Kidney (tissue), 14 donors: Measurements from ENCODE around the gene ICE2. TPM values are rescaled to one million over a fixed set of nuclear protein-coding genes. Genes with fewer than 3 reads are reported as not detected.
A peak's percentile ranks its signal among the peaks of the same experiment; 100 is the strongest.

ENCODE experiments used
- DNase-seq, 5 donors: peaks; one replicate each; pipeline ENCODE4 v3.0.0-alpha.2; 2013 to 2020
- FAIRE-seq: peaks from 2 replicates; lab custom pipeline; 2012; peaks lifted over from hg19 to GRCh38; lab: Jason Lieb, UNC
- H3K27ac ChIP-seq, 2 donors: one replicate each; pipeline ENCODE4 v1.7.0; 2013; ENCODE audit warnings: low read depth in 2 of 2, low read length in 2 of 2, inconsistent platforms in 1 of 2
- H3K27me3 ChIP-seq: one replicate; pipeline ENCODE4 v1.7.1; 2013; ENCODE audit warnings: low read length, inconsistent platforms; ENCODE audit not compliant: control insufficient read depth, insufficient read depth
- H3K36me3 ChIP-seq, 3 donors: one replicate each; pipeline versions ENCODE4 v1.7.0 to v1.7.1; 2013; ENCODE audit warnings: low read length in 3 of 3, control low read depth in 1 of 3, inconsistent platforms in 1 of 3; ENCODE audit not compliant: insufficient read depth in 3 of 3, control insufficient read depth in 2 of 3
- H3K4me1 ChIP-seq, 3 donors: one replicate each; pipeline versions ENCODE4 v1.7.0 to v1.7.1; 2013; ENCODE audit warnings: low read length in 3 of 3, inconsistent platforms in 1 of 3, low read depth in 1 of 3; ENCODE audit not compliant: control insufficient read depth in 2 of 3, insufficient read depth in 2 of 3
- H3K4me3 ChIP-seq, 3 donors: one replicate each; pipeline versions ENCODE4 v1.7.0 to v1.8.1; 2013; ENCODE audit warnings: low read length in 3 of 3, control low read depth in 1 of 3, inconsistent platforms in 1 of 3
- H3K9ac ChIP-seq, 3 donors: one replicate each; pipeline versions ENCODE4 v1.7.0 to v1.7.1; 2013; ENCODE audit warnings: low read length in 3 of 3, control low read depth in 1 of 3, inconsistent platforms in 1 of 3
- H3K9me3 ChIP-seq, 3 donors: one replicate each; pipeline versions ENCODE4 v1.7.0 to v1.7.1; 2013; ENCODE audit warnings: low read length in 3 of 3, control low read depth in 1 of 3, inconsistent platforms in 1 of 3; ENCODE audit not compliant: control insufficient read depth in 2 of 3, insufficient read depth in 1 of 3
- CTCF ChIP-seq: IDR thresholded peaks from 3 replicates; pipeline ENCODE4 v1.5.1; 2012; ENCODE audit warnings: mild to moderate bottlenecking, moderate library complexity, borderline replicate concordance; ENCODE audit not compliant: insufficient read depth; ENCODE audit errors: extremely low read depth
- intact Hi-C: fragments of 100-400 bp; cut with DNase I; formaldehyde crosslinking; loops from one replicate; pipeline ENCODE4 v1.11.1; 2022
- polyA plus RNA-seq: library from polyadenylated mRNA; stranded (reverse); fragments of 350-450 nt; fragmentation: Illumina TruSeq; extraction: RNeasy Lipid Tissue Mini Kit (QIAGEN cat#74804); gene quantifications from one replicate; pipeline ENCODE4 v1.2.3, GENCODE V29; 2014; ENCODE audit warnings: low read depth, low replicate concordance; ENCODE audit not compliant: insufficient read depth
- total RNA-seq: library from RNA; stranded (reverse); fragmentation: NEBNext Ultra II Directional; extraction: Animal tissue kit (Norgen Biotek cat#: 25700); gene quantifications from one replicate; pipeline ENCODE4 v1.2.1, GENCODE V29; 2021
- donor health status: control.
- donor health status: control.
- donor health status: control.
- donor health status: control.
- donor health status: control.
- donor health status: DM: yes; HTN: yes; CAD: no.
- donor health status: Normal renal cell carcinoma (clear cell type).

Gene ICE2
- total and polyA plus RNA-seq, 2 donors from 2014 or later = 16.4 to 61.4 TPM

GRCh38 chr15:60389261-60390077, 89.5 kb downstream of the ICE2 start:
- Histone ChIP-seq H3K27me3 (no peaks in the 10 kb centered on the region), H3K36me3 (no peaks in the 10 kb centered on the region), H3K4me1 (peaks cover 9 to 42% (median 24%) of the 10 kb centered on the region in 3 donors), H3K9ac (peak overlapping the region in 1 of 3 donors; percentile 1), H3K9me3 (no peaks in the 10 kb centered on the region), H3K27ac (no peak overlapping the region), H3K4me3 (no peak overlapping the region)
- no peak for TF ChIP-seq CTCF
- DNase-seq = no peak
- no peak for FAIRE-seq
- intact Hi-C loops = no loop called here

- H3K9me3 ChIP-seq = no peaks in the 10 kb centered on the region
- FAIRE-seq (no peak), DNase-seq (no peak)
- TF ChIP-seq CTCF = no peak
- no peaks in the 10 kb centered on the region for H3K27me3 ChIP-seq
- H3K27ac ChIP-seq = no peak overlapping the region
- H3K4me3 ChIP-seq = no peak overlapping the region
- no peaks in the 10 kb centered on the region for H3K36me3 ChIP-seq
- intact Hi-C loops = no loop called here
- H3K9ac ChIP-seq = no peak overlapping the region
- peaks cover 3 to 21% (median 11%) of the 10 kb centered on the region in 3 donors for H3K4me1 ChIP-seq
These were observed 91.6 kb downstream of the ICE2 start for GRCh38 chr15:60387321-60387720.

- Histone ChIP-seq H3K4me1 (peaks cover 3 to 14% (median 11%) of the 10 kb centered on the region in 3 donors), H3K27me3 (no peaks in the 10 kb centered on the region), H3K9me3 (no peaks in the 10 kb centered on the region), H3K4me3 (no peak overlapping the region), H3K36me3 (no peaks in the 10 kb centered on the region), H3K9ac (no peak overlapping the region), H3K27ac (no peak overlapping the region)
- DNase-seq (no peak), FAIRE-seq (no peak)
- intact Hi-C loops = no loop called here
- no peak for TF ChIP-seq CTCF
These were observed 92.3 kb downstream of the ICE2 start for GRCh38 chr15:60386615-60387014.
